ENCODE data around the gene CARS2.

- no peak for TF ChIP-seq CTCF (IDR thresholded peaks at IDR 0.05; ENCODE audit: low read depth, low read length)
- TF ChIP-seq POLR2A (IDR thresholded peaks at IDR 0.05; ENCODE audit: extremely low read depth, insufficient read length) = no peak
- TF ChIP-seq MYC (IDR thresholded peaks at IDR 0.05; ENCODE audit: low read depth, low read length) = no peak
- TF ChIP-seq MAX (IDR thresholded peaks at IDR 0.05; ENCODE audit: low read depth, low read length) = no peak
Observed at GRCh38 chr13:110617321-110618072, 88.4 kb downstream of the CARS2 start.
